NK-92 (cell line): Measurements from ENCODE around the gene GOLGA6L2.
"Not testable (repeated sequence)": the region's sequence is repeated elsewhere in the genome, so short reads cannot be mapped to it uniquely, and the experiment has no call there.

Experiments used
- DNase-seq: peaks from one replicate; lab custom pipeline; 2025; ENCODE audit not compliant: unreplicated experiment; lab: John Stamatoyannopoulos, UW

The GOLGA6L2 gene

GRCh38 chr15:23447107-23447500 is at the start of gene GOLGA6L2:
GOLGA6L2 (minus strand) TSS chr15:23447243; CDS start chr15:23447181, 62 bp downstream.
- no peak for DNase-seq

GRCh38 chr15:23484870-23485269 is 37.8 kb upstream of the GOLGA6L2 start:
- DNase-seq: no peak

- no peak for DNase-seq
Observed at GRCh38 chr15:23483821-23484299, 36.8 kb upstream of the GOLGA6L2 start.

GRCh38 chr15:23482764-23483489 is 35.9 kb upstream of the GOLGA6L2 start:
- DNase-seq: no peak

- DNase-seq: no peak
Observed at GRCh38 chr15:23482228-23482627, 35.2 kb upstream of the GOLGA6L2 start.

- no peak for DNase-seq
Observed at GRCh38 chr15:23477920-23478319, 30.9 kb upstream of the GOLGA6L2 start.

- DNase-seq: no peak
Observed at GRCh38 chr15:23472678-23473077, 25.6 kb upstream of the GOLGA6L2 start.

- no peak for DNase-seq
Observed at GRCh38 chr15:23472033-23472432, 25.0 kb upstream of the GOLGA6L2 start.

- no peak for DNase-seq
Observed at GRCh38 chr15:23467110-23467600, 20.1 kb upstream of the GOLGA6L2 start.

- DNase-seq: no peak
Observed at GRCh38 chr15:23457890-23458289, 10.8 kb upstream of the GOLGA6L2 start.

- DNase-seq: no peak
Observed at GRCh38 chr15:23446215-23447106, 582 bp downstream of the GOLGA6L2 start.

GRCh38 chr15:23444269-23444668 is 2.8 kb downstream of the GOLGA6L2 start:
- DNase-seq: no peak

- no peak for DNase-seq
Observed at GRCh38 chr15:23441204-23441603, 5.8 kb downstream of the GOLGA6L2 start.

- DNase-seq: no peak
Observed at GRCh38 chr15:23440596-23440995, 6.4 kb downstream of the GOLGA6L2 start.

GRCh38 chr15:23439513-23439912 is 7.5 kb downstream of the GOLGA6L2 start:
- DNase-seq: no peak

- no peak for DNase-seq
Observed at GRCh38 chr15:23438816-23439466, 8.1 kb downstream of the GOLGA6L2 start.

- DNase-seq: no peak
Observed at GRCh38 chr15:23437673-23438072, 9.4 kb downstream of the GOLGA6L2 start.

GRCh38 chr15:23437146-23437545 is 9.9 kb downstream of the GOLGA6L2 start:
- no peak for DNase-seq

GRCh38 chr15:23436421-23436820 is 10.6 kb downstream of the GOLGA6L2 start:
- DNase-seq: no peak

GRCh38 chr15:23434699-23435098 is 12.3 kb downstream of the GOLGA6L2 start:
- not testable (repeated sequence) for DNase-seq

- not testable (repeated sequence) for DNase-seq
Observed at GRCh38 chr15:23425327-23425726, 21.7 kb downstream of the GOLGA6L2 start.
